Pancreas (tissue), 10 donors: ENCODE data around the gene PRR11. TPM values are rescaled to one million over a fixed set of nuclear protein-coding genes. Genes with fewer than 3 reads are reported as not detected.

ENCODE experiments used
- ATAC-seq, 4 donors: fragments of 200-7000 bp; cut with Tn5 transposase; one replicate each; pipeline versions ENCODE4 v1.8.0 to v1.9.1; 2020; ENCODE audit warnings: mild to moderate bottlenecking in 4 of 4, moderate library complexity in 4 of 4
- DNase-seq, 6 donors: peaks; one replicate each; pipeline ENCODE4 v3.0.0-alpha.2; 2020
- FAIRE-seq: peaks from 2 replicates; lab custom pipeline; 2012; peaks lifted over from hg19 to GRCh38; lab: Jason Lieb, UNC
- H3K27ac ChIP-seq, 4 donors: fragments of 200-600 bp; sonication (generic); 1 replicate in 3 of 4; 2 replicates in 1 of 4; pipeline versions ENCODE4 v1.5.0 to v1.8.0; 2020
- H3K27me3 ChIP-seq, 4 donors: fragments of 200-600 bp; one replicate each; pipeline ENCODE4 v1.8.0; 2021
- H3K36me3 ChIP-seq, 3 donors: fragments of 200-600 bp; sonication (generic) in 1 of 3; one replicate each; pipeline versions ENCODE4 v1.5.0 to v1.8.0; 2020 to 2021
- H3K4me1 ChIP-seq, 3 donors: fragments of 200-600 bp; one replicate each; pipeline ENCODE4 v1.8.0; 2021
- H3K4me3 ChIP-seq, 4 donors: fragments of 200-600 bp; sonication (generic) in 2 of 4; one replicate each; pipeline versions ENCODE4 v1.5.0 to v1.8.0; 2020 to 2021
- H3K9me3 ChIP-seq, 4 donors: fragments of 200-600 bp; one replicate each; pipeline ENCODE4 v1.8.0; 2021
- CTCF ChIP-seq, 4 donors: fragments of 200-600 bp; sonication (generic) in 3 of 4; IDR thresholded peaks; one replicate each; pipeline versions ENCODE4 v1.5.0 to v1.8.0; 2021; ENCODE audit warnings: antibody characterized with exemption in 4 of 4
- WGBS, 2 donors: extraction: QIAGEN DNeasy Blood & Tissue Kit; methylation state at CpG; one replicate each; pipeline ENCODE4 v1.1.7; 2013; 5-methylcytosine and 5-hydroxymethylcytosine counted together
- intact Hi-C, 3 donors: fragments of 100-400 bp; cut with DNase I; formaldehyde crosslinking; loops; one replicate each; pipeline versions ENCODE4 v1.11.1 to v1.14.2; 2022
- polyA plus RNA-seq, 2 donors: library from polyadenylated mRNA; stranded (reverse); fragments of 200-250 nt; gene quantifications; one replicate each; pipeline ENCODE4 v1.2.3, GENCODE V29; 2013
- total RNA-seq, 6 donors: library from RNA; stranded (reverse); fragmentation: NEBNext Ultra II Directional in 4 of 6; extraction: Animal tissue kit (Norgen Biotek cat#: 25700) in 4 of 6; gene quantifications; one replicate each; pipeline versions ENCODE4 v1.2.1 to v1.2.4, GENCODE V29; 2021 to 2023
- donor health status: healthy with polysubstance abuse.
- donor health status: DM: no; HTN: no; CAD: no; lungs with moderate emphysema.
- donor health status: DM: no; HTN: no; CAD: no.
- donor health status: control.
- donor health status: control.
- donor health status: Bipolar disorder and iron deficiency.
- donor health status: DM: yes; HTN: yes; CAD: no.
- donor health status: DM: no; HTN: no; CAD: no.
- donor health status: DM: no; HTN: no; CAD: no.
- donor health status: DM: yes; HTN: yes; CAD: no.

PRR11 gene
- total and polyA plus RNA-seq, 8 donors, result 0.08 to 1.5 (median 0.53) TPM

DNA sequence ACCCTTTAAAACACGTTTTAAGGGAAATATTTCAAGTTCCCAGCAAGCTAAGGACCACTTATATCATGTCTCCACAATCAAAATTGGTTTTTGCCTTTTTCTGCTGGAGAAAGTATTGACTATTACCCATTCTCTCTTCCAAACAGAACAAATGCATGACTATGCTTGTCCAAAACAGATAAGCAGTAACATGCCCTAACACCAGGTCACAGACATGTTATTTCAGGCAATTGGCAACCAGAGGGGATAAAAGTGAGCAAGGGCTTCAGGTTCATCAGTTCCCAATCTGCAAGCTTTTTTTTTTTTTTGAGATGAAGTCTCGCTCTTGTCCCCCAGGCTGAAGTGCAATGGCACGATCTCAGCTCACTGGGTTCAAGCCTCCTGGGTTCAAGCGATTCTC lies 15.6 kb upstream of the PRR11 start:
- Histone ChIP-seq H3K4me1 (no peaks in the 10 kb centered on the region), H3K36me3 (no peaks in the 10 kb centered on the region), H3K4me3 (no peak overlapping the region), H3K27me3 (no peaks in the 10 kb centered on the region), H3K27ac (no peak overlapping the region), H3K9me3 (no peaks in the 10 kb centered on the region)
- 93 to 94% methylated on average over 4 of the region's 4 CpGs for WGBS, 2 donors
- FAIRE-seq (no peak), ATAC-seq (no peak), DNase-seq (no peak)
- TF ChIP-seq CTCF (IDR thresholded peaks at IDR 0.05), result no peak
- intact Hi-C loops, result no loop called here

DNA sequence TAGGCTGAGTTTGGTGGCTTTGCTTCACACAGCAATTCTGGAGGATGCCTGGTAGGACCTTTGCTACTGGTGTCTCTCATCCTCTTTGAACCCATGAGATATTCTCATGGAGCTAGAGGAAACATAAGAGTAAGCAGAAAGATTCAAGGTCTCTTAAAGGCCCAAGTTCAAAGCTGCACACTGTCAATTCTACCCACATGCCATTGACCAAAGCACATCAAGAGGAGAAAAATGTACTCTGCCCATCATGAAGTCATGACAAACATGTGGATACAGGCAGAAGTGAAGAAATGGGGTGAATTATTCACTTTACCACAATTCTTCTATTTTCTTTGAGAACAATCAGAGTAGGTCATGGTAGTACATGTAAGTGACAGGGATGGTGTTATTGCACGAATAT lies 13.7 kb upstream of the PRR11 start:
- TF ChIP-seq CTCF (IDR thresholded peaks at IDR 0.05), result no peak
- H3K4me3 ChIP-seq, result no peak overlapping the region
- DNase-seq, result no peak
- FAIRE-seq, result no peak
- H3K36me3 ChIP-seq, result no peaks in the 10 kb centered on the region
- no peak for ATAC-seq
- H3K27me3 ChIP-seq, result no peaks in the 10 kb centered on the region
- intact Hi-C loops, result no loop called here
- no peaks in the 10 kb centered on the region for H3K4me1 ChIP-seq
- WGBS, 2 donors, result 91 to 95% methylated on average over 1 of the region's 1 CpG
- no peaks in the 10 kb centered on the region for H3K9me3 ChIP-seq
- no peak overlapping the region for H3K27ac ChIP-seq

GRCh38 chr17:59145571-59146096 lies 9.9 kb upstream of the PRR11 start:
- WGBS, 2 donors, result 88 to 96% methylated on average over 4 of the region's 4 CpGs
- Histone ChIP-seq H3K4me1 (no peaks in the 10 kb centered on the region), H3K36me3 (no peaks in the 10 kb centered on the region), H3K9me3 (no peaks in the 10 kb centered on the region), H3K27me3 (no peaks in the 10 kb centered on the region), H3K4me3 (no peak overlapping the region), H3K27ac (no peak overlapping the region)
- TF ChIP-seq CTCF (IDR thresholded peaks at IDR 0.05), result no peak
- intact Hi-C loops, result no loop called here
- ATAC-seq (no peak), FAIRE-seq (no peak), DNase-seq (no peak)

DNA sequence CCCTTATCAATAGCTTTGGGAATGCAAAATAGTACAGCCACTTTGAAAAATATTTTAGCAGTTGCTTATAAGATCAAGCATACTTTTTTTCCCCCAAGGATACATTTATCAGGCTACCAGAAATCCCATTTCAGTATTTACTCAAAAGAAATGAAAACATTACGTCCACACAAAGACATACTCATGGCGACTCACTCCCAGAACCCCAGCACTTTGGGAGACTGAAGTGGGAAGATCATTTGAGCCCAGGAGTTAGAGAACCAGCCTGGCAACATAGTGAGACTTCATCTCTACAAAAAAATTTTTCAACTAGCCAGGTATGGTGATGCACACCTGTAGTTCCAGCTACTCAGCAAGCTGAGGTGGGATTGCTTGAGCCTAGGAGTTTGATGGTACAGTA lies 6.5 kb upstream of the PRR11 start:
- peaks cover 0 to 9% (median 7%) of the 10 kb centered on the region in 3 donors for H3K4me1 ChIP-seq
- no peak overlapping the region for H3K4me3 ChIP-seq
- 77 to 86% methylated on average over 2 of the region's 2 CpGs for WGBS, 2 donors
- H3K36me3 ChIP-seq, result no peaks in the 10 kb centered on the region
- no peaks in the 10 kb centered on the region for H3K27me3 ChIP-seq
- DNase-seq (no peak), FAIRE-seq (no peak), ATAC-seq (no peak)
- H3K9me3 ChIP-seq, result no peaks in the 10 kb centered on the region
- TF ChIP-seq CTCF (IDR thresholded peaks at IDR 0.05), result no peak
- intact Hi-C loops, result no loop called here
- no peak overlapping the region for H3K27ac ChIP-seq

GRCh38 chr17:59149841-59150511 lies 5.6 kb upstream of the PRR11 start:
- H3K4me1 ChIP-seq, result peaks cover 0 to 9% (median 7%) of the 10 kb centered on the region in 3 donors
- no peaks in the 10 kb centered on the region for H3K9me3 ChIP-seq
- DNase-seq (no peak), ATAC-seq (no peak), FAIRE-seq (no peak)
- H3K27me3 ChIP-seq, result no peaks in the 10 kb centered on the region
- WGBS, 2 donors, result 92 to 97% methylated on average over 5 of the region's 5 CpGs
- no peak overlapping the region for H3K27ac ChIP-seq
- intact Hi-C loops, result no loop called here
- H3K4me3 ChIP-seq, result no peak overlapping the region
- H3K36me3 ChIP-seq, result no peaks in the 10 kb centered on the region
- no peak for TF ChIP-seq CTCF (IDR thresholded peaks at IDR 0.05)
